ENCODE measurements around the gene SHPK. TPM values are rescaled to one million over a fixed set of nuclear protein-coding genes. Genes with fewer than 3 reads are reported as not detected.

SHPK gene
- polyA plus RNA-seq, 2 of the 4 experiments (the other 2 are of a cell fraction) = 10.7 to 11.2 TPM

GRCh38 chr17:3600529-3601205 lies 35.4 kb downstream of the SHPK start:
- WGBS (ENCODE audit: missing lambda C conversion rate) = 93% methylated on average over 15 of the region's 15 CpGs
- no peak for ATAC-seq
- Histone ChIP-seq H3K4me1 (peaks cover 8% of the 10 kb centered on the region; the same call in 1 of the 3 replicates), H3K9me3 (no peaks in the 10 kb centered on the region), H3K4me2 (no peak overlapping the region), H3K27ac (no peak overlapping the region), H3K4me3 (no peak overlapping the region)
- DNase-seq (ENCODE audit: low read depth in 1 of 2, low spot score in 1 of 2) = no peak
- FAIRE-seq = no peak
- ChIA-PET CTCF (interaction anchor here (1.1 to 3.2 kb wide), 4 partner anchors 13 to 65 kb away, joined by 3 to 13 read pairs (median 5); no protein-coding TSS in a partner anchor), POLR2A (interaction anchor here (0.6 kb wide), 1 partner anchor 58 kb away, joined by 4 read pairs; no protein-coding TSS in a partner anchor)
- TF ChIP-seq JUN (IDR thresholded peaks at IDR 0.05) (no peak), HOXB13 (CRISPR knock-in tag; IDR thresholded peaks at IDR 0.05; ENCODE audit: low read depth) (no peak), KDM1A (IDR thresholded peaks at IDR 0.05; ENCODE audit: low read depth) (no peak)

- H3K4me3 ChIP-seq = no peak overlapping the region
- WGBS (ENCODE audit: missing lambda C conversion rate) = 97% methylated on average over 12 of the region's 13 CpGs
- H3K4me1 ChIP-seq = no peaks in the 10 kb centered on the region
- no peak for DNase-seq (ENCODE audit: low read depth in 1 of 2, low spot score in 1 of 2)
- TF ChIP-seq ATOH8 (CRISPR knock-in tag; IDR thresholded peaks at IDR 0.05; ENCODE audit: low read depth) (no peak), PBX3 (IDR thresholded peaks at IDR 0.05) (no peak), USF2 (IDR thresholded peaks at IDR 0.05) (no peak), ESRRA (IDR thresholded peaks at IDR 0.05; ENCODE audit: borderline replicate concordance, low read length) (no peak), CEBPB (IDR thresholded peaks at IDR 0.05) (no peak), MAX (IDR thresholded peaks at IDR 0.05) (no peak), HOXA7 (CRISPR knock-in tag; IDR thresholded peaks at IDR 0.05) (no peak), NPAS2 (CRISPR knock-in tag; IDR thresholded peaks at IDR 0.05; ENCODE audit: borderline replicate concordance) (no peak), MYC (IDR thresholded peaks at IDR 0.05; ENCODE audit: borderline replicate concordance, low read length) (no peak), ZC3H11A (IDR thresholded peaks at IDR 0.05) (no peak), ZFP36 (IDR thresholded peaks at IDR 0.05; ENCODE audit: borderline replicate concordance, partially characterized antibody) (no peak), TP53 (CRISPR knock-in tag; IDR thresholded peaks at IDR 0.05) (no peak), RAD21 (conservative IDR thresholded peaks at IDR 0.05 in 1 of 2, IDR thresholded peaks at IDR 0.05 in 1 of 2) (no peak), HOXB13 (CRISPR knock-in tag; IDR thresholded peaks at IDR 0.05; ENCODE audit: low read depth) (no peak)
- no peak for FAIRE-seq
- no peak overlapping the region for H3K4me2 ChIP-seq
- ChIA-PET CTCF (interaction anchor here (1.0 to 1.3 kb wide), 2 partner anchors 11 to 34 kb away, joined by 3 read pairs; no protein-coding TSS in a partner anchor), POLR2A (no interaction called here)
- ATAC-seq = no peak
- no peak overlapping the region for H3K27ac ChIP-seq
- H3K9me3 ChIP-seq = no peaks in the 10 kb centered on the region
Observed at GRCh38 chr17:3598078-3598477, 38.0 kb downstream of the SHPK start.

GRCh38 chr17:3596804-3597464 lies 39.1 kb downstream of the SHPK start:
- WGBS (ENCODE audit: missing lambda C conversion rate) = 91% methylated on average over 25 of the region's 27 CpGs
- ATAC-seq = no peak
- DNase-seq (ENCODE audit: low read depth in 1 of 2, low spot score in 1 of 2) = no peak
- no peak overlapping the region for H3K4me2 ChIP-seq
- CTCF ChIA-PET = interaction anchor here (0.6 to 1.3 kb wide), 6 partner anchors 10 to 240 kb away, joined by 3 to 6 read pairs (median 3); no protein-coding TSS in a partner anchor
- FAIRE-seq = no peak
- POLR2A ChIA-PET = no interaction called here
- H3K4me1 ChIP-seq = no peaks in the 10 kb centered on the region
- H3K27ac ChIP-seq = no peak overlapping the region
- H3K9me3 ChIP-seq = no peaks in the 10 kb centered on the region
- no peak overlapping the region for H3K4me3 ChIP-seq
- TF ChIP-seq CHD2 (IDR thresholded peaks at IDR 0.05; ENCODE audit: low read length, partially characterized antibody) (no peak), NFE2L2 (conservative IDR thresholded peaks at IDR 0.05; ENCODE audit: low read length) (no peak), EHMT2 (IDR thresholded peaks at IDR 0.05; ENCODE audit: low read depth) (no peak), CBX8 (IDR thresholded peaks at IDR 0.05) (no peak), ZNF302 (CRISPR knock-in tag; IDR thresholded peaks at IDR 0.05) (no peak), FOSL2 (IDR thresholded peaks at IDR 0.05) (no peak), FOSL2 (CRISPR knock-in tag; IDR thresholded peaks at IDR 0.05) (no peak), PBX3 (IDR thresholded peaks at IDR 0.05) (no peak), POLR2A (IDR thresholded peaks at IDR 0.05; ENCODE audit: low read length) (no peak), ELK1 (IDR thresholded peaks at IDR 0.05; ENCODE audit: low read depth, low read length) (no peak), ESRRA (IDR thresholded peaks at IDR 0.05; ENCODE audit: borderline replicate concordance, low read length) (no peak), MAX (IDR thresholded peaks at IDR 0.05) (no peak), JUN (IDR thresholded peaks at IDR 0.05) (no peak), SMC3 (IDR thresholded peaks at IDR 0.05) (no peak)

Measured in A549 (cell line).